GM18526 (cell line): Measurements from ENCODE around the gene RAMP1.

Source experiments
- POLR2A ChIP-seq: IDR thresholded peaks from 3 replicates; pipeline ENCODE4 v1.6.1; 2011; ENCODE audit not compliant: insufficient read length; ENCODE audit errors: extremely low read depth

RAMP1 gene

DNA sequence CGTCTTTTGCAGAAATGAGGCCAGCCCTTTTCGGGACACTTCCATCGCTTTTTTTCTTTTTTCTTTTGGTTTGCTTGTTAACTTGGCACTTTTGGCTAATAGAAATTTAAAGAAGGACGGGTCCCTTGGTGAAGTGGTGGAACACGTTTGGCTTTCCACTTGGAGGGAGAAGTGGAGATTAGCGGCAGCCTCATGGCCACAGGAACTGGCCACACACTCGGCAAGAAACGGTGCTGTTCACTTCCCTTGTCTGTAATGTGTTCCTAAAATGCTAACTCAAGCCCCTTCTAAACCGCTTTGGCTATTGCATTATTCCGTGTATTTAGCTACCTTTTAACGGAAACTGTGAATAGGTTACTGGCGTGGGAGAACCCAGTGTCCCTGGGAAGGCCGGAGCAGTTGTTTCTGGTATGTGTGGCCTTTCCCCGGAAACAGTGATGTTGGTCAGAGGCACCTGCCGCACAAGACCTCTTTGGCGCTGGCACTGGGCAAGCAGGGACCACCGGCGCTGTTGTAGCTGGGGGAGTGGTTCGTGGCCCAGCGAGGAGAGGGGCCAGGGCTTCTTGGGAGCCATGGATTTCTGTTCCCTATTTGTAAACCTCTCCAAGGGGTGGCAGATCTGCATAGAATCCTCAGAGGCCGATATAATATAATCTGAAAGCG lies 981 bp downstream of the RAMP1 start:
- no peak for TF ChIP-seq POLR2A

DNA sequence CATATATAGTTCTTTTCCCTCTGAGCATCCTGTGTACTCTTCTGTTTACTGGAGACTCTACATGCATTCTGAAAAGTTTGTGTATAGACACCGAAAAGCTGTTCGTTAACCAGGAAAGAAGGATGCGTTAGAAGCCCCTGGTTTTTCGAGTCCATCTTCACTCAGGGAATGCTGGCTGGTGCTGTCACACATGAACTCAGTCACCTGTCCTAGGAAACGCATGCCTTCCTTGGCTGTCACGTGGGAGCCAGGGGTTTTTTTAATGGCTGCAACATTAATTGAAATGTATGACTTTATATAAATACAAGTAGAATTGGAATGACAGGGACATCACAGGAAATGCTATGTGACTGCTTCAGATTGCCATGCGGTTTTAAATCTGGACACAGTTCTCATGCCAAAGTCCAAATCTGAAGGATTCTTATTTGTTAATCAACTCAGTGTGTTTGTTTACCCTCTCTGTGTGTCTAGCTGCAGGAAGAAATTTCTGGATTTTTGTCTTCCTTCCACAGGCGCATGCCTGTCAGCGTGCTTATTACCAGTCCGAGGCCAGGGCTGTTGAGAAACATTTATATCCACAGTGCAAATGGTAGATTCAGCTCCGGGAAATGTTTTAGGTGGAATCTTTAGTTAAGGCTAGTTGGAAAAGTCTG lies 2.6 kb downstream of the RAMP1 start:
- TF ChIP-seq POLR2A: no peak

DNA sequence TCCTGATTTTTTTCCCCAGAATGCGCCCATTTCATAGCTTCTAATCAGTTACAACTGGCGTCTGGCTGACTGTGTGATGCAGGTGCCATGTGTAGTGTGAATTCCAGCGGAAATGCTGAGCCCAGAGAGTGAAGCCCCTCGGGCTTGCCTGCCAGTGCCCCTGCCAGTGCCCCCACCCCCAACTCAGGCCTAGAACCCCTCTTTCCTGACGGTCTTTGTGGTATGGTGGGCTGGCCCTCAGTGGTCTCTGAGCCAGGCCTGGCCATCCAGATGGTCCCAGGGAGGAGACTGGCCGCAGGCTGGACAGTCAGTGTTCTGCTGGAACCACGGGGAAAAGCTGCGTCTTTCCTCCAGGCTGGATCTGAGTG lies 3.1 kb downstream of the RAMP1 start:
- no peak for TF ChIP-seq POLR2A

DNA sequence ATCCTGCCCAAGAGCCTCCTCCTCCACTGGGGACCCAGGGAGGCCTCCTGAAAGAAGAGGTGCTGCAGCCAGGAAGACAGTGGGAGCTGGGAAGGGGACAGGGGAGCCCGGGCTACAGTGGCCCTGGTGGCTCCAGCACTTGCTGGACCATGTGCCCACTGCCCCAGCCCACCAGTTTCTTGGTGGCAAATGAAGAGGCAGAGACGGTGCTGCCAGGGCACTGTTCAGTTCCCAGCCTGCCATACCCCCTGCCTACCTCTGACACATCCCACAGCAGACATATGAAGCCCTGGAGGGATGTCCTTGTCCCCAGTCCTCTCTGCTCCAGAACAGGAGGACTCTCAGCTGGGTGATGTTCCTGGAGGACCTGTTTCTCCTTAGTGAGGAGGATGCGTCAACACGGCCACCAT lies 3.7 kb downstream of the RAMP1 start:
- TF ChIP-seq POLR2A: no peak

DNA sequence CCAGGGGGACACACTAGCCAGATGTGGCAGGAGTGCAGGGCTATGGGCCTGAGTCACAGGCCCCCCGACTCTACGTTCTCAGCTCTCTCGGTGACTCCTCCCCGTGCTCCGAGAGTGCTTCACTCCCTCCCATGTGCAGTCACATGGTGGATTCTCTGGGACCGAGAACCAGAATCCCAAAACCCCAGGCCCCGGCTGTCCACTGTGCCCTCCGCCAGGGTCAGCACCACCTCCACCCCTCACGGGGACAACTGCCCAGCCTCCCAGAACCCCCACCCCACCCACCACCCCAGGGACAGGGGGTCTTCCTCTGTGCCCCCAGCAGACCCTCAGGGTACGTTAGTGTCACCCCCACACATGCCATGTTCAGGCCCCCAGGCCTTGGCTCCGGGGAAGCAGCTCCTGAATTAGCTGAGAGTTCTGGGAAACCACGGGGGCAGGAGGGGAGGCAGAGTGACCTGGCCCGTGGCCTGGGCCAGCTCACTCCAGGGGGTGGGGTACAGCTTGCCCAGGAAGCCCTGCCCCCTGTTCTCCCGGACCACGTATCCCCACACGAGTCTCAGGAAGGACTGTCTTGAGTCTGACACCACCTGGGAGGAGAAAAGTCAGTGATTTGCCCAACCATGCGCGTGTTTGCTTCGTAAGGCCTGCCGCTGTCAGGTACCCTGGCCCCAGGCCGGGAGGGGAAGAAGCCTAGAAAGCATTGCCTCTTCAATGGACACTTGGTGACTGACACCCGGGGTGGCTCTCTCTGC lies 4.4 kb downstream of the RAMP1 start:
- no peak for TF ChIP-seq POLR2A

DNA sequence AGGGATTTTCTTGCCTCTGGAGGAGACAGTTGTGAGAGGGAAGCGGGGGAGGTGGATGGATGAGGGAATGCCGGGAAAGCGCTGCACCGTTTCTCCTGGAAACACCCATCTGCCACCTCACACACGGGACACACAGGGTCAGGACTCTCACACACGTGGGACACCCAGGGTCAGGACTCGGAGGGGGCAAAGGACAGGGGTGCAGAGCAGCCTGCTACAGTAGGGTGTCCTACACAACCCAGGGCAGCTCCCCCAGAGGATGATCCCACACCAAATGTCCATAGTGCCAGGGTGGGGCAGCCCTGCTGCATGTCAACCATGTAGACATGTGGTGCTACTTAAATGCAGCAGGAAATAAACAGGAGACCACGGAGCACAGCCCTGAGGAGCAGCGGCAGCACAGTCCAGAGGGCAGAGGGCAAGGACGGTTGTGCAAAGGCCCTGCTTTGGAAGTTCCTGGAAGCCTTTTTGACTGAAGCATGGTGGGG lies 5.1 kb downstream of the RAMP1 start:
- TF ChIP-seq POLR2A: no peak

DNA sequence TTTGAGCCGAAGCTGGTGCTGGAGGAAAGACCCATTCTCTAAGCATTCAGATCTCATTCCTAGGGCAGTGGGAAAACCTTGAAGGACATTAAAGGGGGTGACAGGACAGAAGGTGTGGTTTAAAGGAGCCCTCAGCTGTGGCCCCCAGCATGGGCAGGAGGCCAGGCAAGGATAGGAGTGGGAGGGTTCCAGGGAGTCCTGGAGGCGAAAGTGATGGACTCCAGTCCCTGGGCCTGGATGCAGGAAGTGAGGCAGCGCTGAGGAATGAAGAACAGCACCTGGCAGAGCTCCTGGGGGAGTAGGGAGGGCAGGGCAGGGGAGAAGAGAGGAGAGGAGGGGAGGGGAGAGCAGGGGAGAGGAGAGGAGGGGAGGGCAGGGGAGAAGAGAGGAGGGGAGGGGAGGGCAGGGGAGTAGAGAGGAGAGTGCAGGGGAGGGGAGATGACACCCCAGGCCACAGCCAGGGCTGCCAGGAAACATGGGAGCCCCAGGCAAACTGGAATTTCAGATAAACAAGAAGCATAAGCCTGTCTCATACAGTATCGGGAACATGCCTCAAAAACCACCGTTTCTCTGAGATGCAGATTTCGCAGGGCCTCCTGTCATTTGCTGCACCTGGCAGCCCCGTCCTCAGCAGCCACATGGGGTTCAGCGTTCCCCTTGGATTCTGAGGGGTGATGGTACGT lies 5.7 kb downstream of the RAMP1 start:
- TF ChIP-seq POLR2A: no peak

DNA sequence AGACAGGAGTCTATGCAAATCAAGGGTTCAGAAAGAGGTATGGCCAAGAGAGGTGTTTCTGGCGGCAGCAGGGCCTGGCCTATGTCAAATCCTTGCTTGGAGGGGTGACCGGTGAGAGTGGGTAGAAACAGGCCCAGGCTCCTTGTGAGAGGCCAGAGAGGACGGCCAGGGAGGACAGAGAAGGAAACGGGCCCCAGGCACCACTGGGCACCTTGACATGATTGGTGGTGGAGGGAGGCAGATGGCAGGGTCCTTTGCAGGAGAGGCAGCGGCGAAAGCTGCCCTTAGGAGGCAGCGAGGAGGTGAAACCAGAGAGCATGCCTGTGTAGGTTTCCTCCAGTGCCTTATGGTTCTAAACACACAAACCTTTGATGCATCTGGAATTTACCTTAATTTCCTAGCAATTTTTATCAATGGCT lies 6.2 kb downstream of the RAMP1 start:
- no peak for TF ChIP-seq POLR2A

DNA sequence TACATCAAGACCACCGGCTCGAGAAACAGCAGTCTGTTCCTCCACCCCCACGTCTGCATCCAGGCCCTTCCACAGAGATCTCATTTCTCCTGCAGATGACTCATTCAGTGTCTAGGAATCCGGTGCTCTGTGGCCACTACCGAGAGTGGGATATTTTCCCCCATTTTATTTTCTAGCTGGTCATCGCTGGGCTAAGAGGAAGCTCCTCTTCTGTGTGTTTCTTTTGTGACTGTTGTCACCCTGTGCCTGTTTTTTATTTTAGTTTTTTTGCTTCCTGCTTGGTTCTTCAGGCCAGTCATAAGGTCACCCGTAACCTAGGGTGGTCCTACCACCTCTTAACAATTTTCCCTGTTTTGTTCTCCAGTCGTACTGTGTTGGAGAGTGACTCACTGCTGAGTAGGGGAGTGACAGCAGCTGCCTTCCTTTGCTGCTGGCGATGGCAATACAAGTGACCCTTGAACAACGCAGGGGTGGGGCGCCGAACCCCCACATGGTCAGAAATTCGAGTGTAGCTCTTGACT lies 6.7 kb downstream of the RAMP1 start:
- no peak for TF ChIP-seq POLR2A

DNA sequence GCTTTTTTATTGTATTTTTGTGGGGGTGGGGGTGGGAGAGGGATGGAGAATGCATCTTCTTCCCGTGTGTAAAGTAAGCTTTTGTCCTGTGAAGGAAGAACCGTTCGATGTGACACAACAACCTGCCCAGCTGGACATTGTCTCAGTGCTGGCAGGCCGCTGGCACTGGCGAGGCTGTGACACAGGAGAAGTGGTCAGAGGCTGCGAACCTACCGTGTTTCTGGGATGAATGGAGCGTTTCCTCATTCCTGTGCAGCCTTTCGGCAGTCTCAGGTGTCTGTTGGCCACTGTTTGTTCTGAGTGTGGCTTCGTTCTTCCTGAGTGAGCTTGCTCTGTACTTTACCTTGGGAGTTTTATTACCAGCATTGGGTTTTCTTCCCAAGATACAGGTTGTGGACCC lies 8.0 kb downstream of the RAMP1 start:
- TF ChIP-seq POLR2A: no peak

DNA sequence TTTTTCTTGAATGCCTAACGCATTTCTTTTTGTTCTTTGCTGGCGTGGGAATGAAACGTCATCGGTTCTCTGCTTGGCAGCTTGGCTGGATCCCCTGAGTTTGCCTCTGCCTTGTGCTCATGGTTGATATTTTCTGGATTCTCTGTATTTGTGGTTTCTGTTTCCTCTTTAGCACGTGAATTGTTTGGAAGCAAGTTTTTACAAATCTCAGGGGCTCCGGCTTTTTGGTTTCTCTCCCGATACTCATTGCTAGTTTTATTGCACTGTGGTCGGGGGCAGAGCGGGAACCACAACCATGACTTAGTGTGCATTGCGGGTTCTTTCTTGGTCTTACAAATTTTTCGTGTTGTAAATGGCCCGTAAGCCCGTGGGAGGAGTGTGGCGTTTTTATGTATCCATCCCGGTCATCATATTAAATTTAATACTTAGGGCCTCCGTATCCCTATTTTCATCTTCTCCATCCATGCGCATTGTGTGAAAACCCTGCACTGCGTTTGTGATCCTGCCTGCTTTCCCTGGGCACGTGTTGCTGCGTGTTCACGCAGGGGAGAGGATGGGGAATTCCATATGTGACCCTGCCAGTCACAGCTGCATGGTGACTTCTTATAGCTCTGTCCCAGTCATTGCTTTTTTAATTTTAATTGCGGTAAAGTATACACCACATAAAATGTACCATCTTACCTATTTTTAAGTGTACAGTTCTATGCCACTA lies 9.4 kb downstream of the RAMP1 start:
- TF ChIP-seq POLR2A: no peak

DNA sequence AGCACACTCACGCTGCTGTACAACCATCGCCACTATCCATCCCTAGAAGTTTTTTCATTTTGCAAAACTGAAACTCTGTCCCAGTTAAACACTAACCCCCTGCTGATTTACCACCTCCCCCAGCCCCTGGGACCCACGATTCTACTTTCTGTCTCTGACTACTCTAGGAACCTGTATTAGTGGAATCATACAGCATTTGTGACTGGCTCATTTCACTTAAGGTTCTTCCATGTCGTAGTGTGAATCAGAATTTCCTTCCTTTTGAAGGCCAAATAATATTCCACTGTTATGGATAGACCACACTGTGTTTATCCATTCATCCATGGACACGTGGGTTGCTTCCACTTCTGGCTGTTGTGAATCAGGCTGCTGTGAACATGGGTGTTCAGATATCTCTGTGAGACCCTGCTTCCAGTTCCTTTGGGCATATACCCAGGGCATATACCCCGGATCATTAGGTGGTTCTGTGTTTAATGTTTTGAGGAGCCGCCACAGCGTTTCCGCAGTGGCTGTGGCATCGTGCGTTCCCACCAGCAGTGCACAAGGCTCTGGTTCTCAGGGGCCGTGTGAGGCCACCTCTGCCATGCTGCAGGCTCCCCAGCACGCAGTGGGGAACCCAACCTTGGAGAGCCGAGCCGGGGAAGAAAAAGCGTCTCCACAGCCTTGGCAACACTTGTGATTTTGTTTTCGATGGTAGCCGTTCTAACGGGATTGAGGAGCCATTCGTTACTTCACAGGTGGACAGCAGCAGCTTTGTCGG lies 10.1 kb downstream of the RAMP1 start:
- no peak for TF ChIP-seq POLR2A

DNA sequence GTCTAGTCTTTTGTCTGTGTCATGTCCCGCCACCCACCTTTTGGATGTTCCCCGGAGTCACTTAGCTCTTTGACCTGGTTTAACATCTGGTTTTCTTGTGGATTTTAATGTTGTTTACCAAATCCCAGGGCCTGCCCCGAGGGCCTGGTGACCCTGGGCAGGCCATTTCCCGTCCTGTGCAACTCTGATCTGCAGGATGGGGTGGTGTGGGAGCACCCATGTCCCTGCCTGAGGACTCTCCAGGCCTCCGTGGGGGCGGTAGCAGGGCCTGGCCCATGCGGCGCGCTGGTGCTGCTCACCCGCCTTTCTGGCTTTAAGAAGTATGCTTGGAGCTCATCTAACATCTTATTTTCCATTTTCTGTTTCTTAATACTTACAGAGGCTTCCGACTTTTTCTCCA lies 10.7 kb downstream of the RAMP1 start:
- TF ChIP-seq POLR2A: no peak
